DMS114 treated with DMSO at 0.1 percent for 48 hours (cell line): Measurements from ENCODE around the gene GMIP.
"Not testable (repeated sequence)": the region's sequence is repeated elsewhere in the genome, so short reads cannot be mapped to it uniquely, and the experiment has no call there.

Source experiments
- DNase-seq: peaks from one replicate; lab custom pipeline; 2025; ENCODE audit not compliant: unreplicated experiment; lab: John Stamatoyannopoulos, UW

Gene GMIP

GRCh38 chr19:19613506-19613905, 30.0 kb downstream of the GMIP start:
- DNase-seq = no peak

- DNase-seq = no peak
Observed at GRCh38 chr19:19610376-19611202, 32.9 kb downstream of the GMIP start.

GRCh38 chr19:19606686-19607085, 36.8 kb downstream of the GMIP start:
- DNase-seq = not testable (repeated sequence)

GRCh38 chr19:19606021-19606420, 37.4 kb downstream of the GMIP start:
- DNase-seq = no peak

GRCh38 chr19:19602713-19603324, 40.6 kb downstream of the GMIP start:
- no peak for DNase-seq

GRCh38 chr19:19602136-19602712, 41.2 kb downstream of the GMIP start:
- no peak for DNase-seq

GRCh38 chr19:19600793-19601330, 42.6 kb downstream of the GMIP start:
- no peak for DNase-seq

GRCh38 chr19:19598728-19599451, 44.6 kb downstream of the GMIP start:
- not testable (repeated sequence) for DNase-seq

GRCh38 chr19:19597809-19598306, 45.6 kb downstream of the GMIP start:
- no peak for DNase-seq

GRCh38 chr19:19595171-19595701, 48.2 kb downstream of the GMIP start:
- no peak for DNase-seq

GRCh38 chr19:19594381-19594780, 49.1 kb downstream of the GMIP start:
- no peak for DNase-seq

GRCh38 chr19:19592690-19593089, 50.8 kb downstream of the GMIP start:
- no peak for DNase-seq

GRCh38 chr19:19591133-19591825, 52.2 kb downstream of the GMIP start:
- DNase-seq = no peak

GRCh38 chr19:19588546-19588945, 54.9 kb downstream of the GMIP start:
- no peak for DNase-seq

GRCh38 chr19:19587771-19588170, 55.7 kb downstream of the GMIP start:
- no peak for DNase-seq

- DNase-seq = no peak
Observed at GRCh38 chr19:19584356-19584755, 59.1 kb downstream of the GMIP start.

- DNase-seq = no peak
Observed at GRCh38 chr19:19582471-19582870, 61.0 kb downstream of the GMIP start.

- no peak for DNase-seq
Observed at GRCh38 chr19:19581391-19581790, 62.1 kb downstream of the GMIP start.

GRCh38 chr19:19580418-19580817, 63.0 kb downstream of the GMIP start:
- no peak for DNase-seq
